ENCODE results near the gene PPP1R9B.

DNA sequence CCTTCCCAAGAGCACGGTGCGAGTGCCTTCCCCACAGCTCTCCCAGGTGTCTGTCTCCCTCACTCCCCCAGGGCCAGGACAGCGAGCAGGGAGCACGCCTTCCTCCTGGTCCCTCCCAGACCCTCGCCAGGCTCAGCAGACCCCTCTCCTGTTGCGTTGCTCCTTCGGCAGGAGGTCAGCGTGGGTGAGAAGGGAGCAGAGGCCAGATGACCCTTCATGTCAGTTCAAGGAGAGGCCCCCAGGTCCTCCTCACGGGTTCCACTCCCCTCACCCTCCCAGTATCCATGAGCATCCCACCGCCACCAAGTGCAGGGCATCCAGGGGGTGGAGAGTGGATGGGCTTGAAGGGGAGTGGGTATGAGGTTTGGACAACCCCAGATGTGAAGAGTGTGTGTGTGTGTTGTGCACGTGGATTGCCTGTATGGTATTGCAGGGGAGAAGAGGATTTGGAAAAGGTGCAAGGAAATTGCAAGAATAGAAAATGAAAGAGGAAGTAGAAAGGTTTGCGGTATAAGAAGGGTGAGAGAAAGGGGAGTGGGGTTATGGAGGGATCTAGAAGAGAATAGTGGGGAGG, 33.0 kb upstream of the PPP1R9B start:
- TF ChIP-seq, protein P1, sequence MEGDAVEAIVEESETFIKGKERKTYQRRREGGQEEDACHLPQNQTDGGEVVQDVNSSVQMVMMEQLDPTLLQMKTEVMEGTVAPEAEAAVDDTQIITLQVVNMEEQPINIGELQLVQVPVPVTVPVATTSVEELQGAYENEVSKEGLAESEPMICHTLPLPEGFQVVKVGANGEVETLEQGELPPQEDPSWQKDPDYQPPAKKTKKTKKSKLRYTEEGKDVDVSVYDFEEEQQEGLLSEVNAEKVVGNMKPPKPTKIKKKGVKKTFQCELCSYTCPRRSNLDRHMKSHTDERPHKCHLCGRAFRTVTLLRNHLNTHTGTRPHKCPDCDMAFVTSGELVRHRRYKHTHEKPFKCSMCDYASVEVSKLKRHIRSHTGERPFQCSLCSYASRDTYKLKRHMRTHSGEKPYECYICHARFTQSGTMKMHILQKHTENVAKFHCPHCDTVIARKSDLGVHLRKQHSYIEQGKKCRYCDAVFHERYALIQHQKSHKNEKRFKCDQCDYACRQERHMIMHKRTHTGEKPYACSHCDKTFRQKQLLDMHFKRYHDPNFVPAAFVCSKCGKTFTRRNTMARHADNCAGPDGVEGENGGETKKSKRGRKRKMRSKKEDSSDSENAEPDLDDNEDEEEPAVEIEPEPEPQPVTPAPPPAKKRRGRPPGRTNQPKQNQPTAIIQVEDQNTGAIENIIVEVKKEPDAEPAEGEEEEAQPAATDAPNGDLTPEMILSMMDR (IDR thresholded peaks at IDR 0.05): no peak
- no peak for TF ChIP-seq EZH2 (IDR thresholded peaks at IDR 0.05; ENCODE audit: borderline replicate concordance, insufficient read depth, low read depth, low read length, poor library complexity, severe bottlenecking)
